Measurements from ENCODE around the gene FAM241A. TPM values are rescaled to one million over a fixed set of nuclear protein-coding genes. Genes with fewer than 3 reads are reported as not detected.

FAM241A gene
- total and polyA plus RNA-seq, 2 of the 13 experiments (the other 11 are each of a cell fraction or from before 2014, with no cell fraction given), result 0.61 to 0.69 TPM

DNA sequence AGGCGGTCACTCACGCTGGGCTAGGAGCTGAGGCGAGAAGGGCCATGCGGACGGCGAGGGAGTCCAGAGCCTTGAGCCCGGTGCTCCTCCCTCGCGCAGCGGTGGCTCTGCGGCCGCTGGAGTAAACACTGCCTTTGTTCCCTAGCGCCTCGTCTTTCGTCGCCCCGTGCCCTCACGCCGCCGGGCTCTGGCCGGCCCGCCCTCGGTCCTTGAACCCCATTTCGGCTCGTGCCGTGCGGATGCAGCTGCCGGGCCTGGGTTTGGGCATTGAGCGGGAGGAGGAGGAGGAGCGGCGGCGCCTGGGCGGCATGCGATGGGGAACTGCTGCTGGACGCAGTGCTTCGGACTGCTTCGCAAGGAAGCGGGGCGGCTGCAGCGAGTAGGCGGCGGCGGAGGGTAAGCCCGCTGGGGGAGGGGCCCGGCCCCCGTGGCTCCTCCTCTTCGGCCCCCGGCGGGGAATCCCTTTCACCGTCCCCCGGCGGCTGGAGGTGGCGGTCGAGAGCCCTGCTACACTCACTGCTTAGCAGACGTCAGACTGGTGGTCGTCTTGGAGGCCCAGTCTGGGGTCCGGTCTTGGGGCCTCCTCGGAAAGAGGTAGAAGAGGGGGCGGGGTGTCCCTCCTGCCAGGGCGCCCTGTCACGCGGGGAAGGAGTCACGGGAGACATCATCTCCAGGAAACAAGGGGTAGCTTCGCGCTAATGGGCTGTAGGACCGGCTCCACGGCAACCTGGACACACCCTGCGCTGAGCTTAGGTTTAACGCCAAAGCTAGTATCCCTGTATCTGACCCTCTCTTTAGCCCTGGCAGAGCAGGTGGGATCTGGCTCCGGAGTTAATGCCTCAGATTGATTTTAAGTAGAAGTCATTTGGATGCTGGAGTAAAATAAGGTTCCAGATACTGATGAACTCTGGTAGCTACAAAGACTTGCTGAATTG, 86.8 kb downstream of the FAM241A start, which contains the start of gene AP1AR (continued):
- TF ChIP-seq ZNF251 (CRISPR knock-in tag; IDR thresholded peaks at IDR 0.05) (0 out of 2 replicates have a peak, but pooled peaks have one; percentile 79), PCBP1 (IDR thresholded peaks at IDR 0.05; ENCODE audit: borderline replicate concordance, low read depth, low read length) (0 out of 2 replicates have a peak, but pooled peaks have one; percentile 56), ZNF7 (CRISPR knock-in tag; IDR thresholded peaks at IDR 0.05) (no peak), CBX1 (IDR thresholded peaks at IDR 0.05; ENCODE audit: low read depth) (peak; percentile 88), NBN (conservative IDR thresholded peaks at IDR 0.05) (no peak), STAT5B (CRISPR knock-in tag; IDR thresholded peaks at IDR 0.05) (no peak), ZNF3 (CRISPR knock-in tag; IDR thresholded peaks at IDR 0.05) (no peak), SATB2 (CRISPR knock-in tag; IDR thresholded peaks at IDR 0.05) (no peak), ZFP36L2 (CRISPR knock-in tag; IDR thresholded peaks at IDR 0.05) (0 out of 2 replicates have a peak, but pooled peaks have one; percentile 52), SRSF4 (IDR thresholded peaks at IDR 0.05; ENCODE audit: low read depth, low read length, poor library complexity, severe bottlenecking) (no peak), ZC3H13 (CRISPR knock-in tag; IDR thresholded peaks at IDR 0.05) (peak; percentile 57)
- TF ChIP-seq, protein P1, sequence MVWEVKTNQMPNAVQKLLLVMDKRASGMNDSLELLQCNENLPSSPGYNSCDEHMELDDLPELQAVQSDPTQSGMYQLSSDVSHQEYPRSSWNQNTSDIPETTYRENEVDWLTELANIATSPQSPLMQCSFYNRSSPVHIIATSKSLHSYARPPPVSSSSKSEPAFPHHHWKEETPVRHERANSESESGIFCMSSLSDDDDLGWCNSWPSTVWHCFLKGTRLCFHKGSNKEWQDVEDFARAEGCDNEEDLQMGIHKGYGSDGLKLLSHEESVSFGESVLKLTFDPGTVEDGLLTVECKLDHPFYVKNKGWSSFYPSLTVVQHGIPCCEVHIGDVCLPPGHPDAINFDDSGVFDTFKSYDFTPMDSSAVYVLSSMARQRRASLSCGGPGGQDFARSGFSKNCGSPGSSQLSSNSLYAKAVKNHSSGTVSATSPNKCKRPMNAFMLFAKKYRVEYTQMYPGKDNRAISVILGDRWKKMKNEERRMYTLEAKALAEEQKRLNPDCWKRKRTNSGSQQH (CRISPR knock-in tag; IDR thresholded peaks at IDR 0.05; ENCODE audit: low read depth), result peak; percentile 74; the same call in 1 of the 2 replicates
- TF ChIP-seq, protein P2, sequence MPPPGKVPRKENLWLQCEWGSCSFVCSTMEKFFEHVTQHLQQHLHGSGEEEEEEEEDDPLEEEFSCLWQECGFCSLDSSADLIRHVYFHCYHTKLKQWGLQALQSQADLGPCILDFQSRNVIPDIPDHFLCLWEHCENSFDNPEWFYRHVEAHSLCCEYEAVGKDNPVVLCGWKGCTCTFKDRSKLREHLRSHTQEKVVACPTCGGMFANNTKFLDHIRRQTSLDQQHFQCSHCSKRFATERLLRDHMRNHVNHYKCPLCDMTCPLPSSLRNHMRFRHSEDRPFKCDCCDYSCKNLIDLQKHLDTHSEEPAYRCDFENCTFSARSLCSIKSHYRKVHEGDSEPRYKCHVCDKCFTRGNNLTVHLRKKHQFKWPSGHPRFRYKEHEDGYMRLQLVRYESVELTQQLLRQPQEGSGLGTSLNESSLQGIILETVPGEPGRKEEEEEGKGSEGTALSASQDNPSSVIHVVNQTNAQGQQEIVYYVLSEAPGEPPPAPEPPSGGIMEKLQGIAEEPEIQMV (CRISPR knock-in tag; IDR thresholded peaks at IDR 0.05; ENCODE audit: low read depth), result peak; percentile 74
- TF ChIP-seq, protein P3, sequence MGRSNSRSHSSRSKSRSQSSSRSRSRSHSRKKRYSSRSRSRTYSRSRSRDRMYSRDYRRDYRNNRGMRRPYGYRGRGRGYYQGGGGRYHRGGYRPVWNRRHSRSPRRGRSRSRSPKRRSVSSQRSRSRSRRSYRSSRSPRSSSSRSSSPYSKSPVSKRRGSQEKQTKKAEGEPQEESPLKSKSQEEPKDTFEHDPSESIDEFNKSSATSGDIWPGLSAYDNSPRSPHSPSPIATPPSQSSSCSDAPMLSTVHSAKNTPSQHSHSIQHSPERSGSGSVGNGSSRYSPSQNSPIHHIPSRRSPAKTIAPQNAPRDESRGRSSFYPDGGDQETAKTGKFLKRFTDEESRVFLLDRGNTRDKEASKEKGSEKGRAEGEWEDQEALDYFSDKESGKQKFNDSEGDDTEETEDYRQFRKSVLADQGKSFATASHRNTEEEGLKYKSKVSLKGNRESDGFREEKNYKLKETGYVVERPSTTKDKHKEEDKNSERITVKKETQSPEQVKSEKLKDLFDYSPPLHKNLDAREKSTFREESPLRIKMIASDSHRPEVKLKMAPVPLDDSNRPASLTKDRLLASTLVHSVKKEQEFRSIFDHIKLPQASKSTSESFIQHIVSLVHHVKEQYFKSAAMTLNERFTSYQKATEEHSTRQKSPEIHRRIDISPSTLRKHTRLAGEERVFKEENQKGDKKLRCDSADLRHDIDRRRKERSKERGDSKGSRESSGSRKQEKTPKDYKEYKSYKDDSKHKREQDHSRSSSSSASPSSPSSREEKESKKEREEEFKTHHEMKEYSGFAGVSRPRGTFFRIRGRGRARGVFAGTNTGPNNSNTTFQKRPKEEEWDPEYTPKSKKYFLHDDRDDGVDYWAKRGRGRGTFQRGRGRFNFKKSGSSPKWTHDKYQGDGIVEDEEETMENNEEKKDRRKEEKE (IDR thresholded peaks at IDR 0.05), result no peak
- TF ChIP-seq, protein P4, sequence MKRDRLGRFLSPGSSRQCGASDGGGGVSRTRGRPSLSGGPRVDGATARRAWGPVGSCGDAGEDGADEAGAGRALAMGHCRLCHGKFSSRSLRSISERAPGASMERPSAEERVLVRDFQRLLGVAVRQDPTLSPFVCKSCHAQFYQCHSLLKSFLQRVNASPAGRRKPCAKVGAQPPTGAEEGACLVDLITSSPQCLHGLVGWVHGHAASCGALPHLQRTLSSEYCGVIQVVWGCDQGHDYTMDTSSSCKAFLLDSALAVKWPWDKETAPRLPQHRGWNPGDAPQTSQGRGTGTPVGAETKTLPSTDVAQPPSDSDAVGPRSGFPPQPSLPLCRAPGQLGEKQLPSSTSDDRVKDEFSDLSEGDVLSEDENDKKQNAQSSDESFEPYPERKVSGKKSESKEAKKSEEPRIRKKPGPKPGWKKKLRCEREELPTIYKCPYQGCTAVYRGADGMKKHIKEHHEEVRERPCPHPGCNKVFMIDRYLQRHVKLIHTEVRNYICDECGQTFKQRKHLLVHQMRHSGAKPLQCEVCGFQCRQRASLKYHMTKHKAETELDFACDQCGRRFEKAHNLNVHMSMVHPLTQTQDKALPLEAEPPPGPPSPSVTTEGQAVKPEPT (CRISPR knock-in tag; IDR thresholded peaks at IDR 0.05; ENCODE audit: low read depth), result no peak; the same call in 1 of the 2 replicates
- TF ChIP-seq, protein P5, sequence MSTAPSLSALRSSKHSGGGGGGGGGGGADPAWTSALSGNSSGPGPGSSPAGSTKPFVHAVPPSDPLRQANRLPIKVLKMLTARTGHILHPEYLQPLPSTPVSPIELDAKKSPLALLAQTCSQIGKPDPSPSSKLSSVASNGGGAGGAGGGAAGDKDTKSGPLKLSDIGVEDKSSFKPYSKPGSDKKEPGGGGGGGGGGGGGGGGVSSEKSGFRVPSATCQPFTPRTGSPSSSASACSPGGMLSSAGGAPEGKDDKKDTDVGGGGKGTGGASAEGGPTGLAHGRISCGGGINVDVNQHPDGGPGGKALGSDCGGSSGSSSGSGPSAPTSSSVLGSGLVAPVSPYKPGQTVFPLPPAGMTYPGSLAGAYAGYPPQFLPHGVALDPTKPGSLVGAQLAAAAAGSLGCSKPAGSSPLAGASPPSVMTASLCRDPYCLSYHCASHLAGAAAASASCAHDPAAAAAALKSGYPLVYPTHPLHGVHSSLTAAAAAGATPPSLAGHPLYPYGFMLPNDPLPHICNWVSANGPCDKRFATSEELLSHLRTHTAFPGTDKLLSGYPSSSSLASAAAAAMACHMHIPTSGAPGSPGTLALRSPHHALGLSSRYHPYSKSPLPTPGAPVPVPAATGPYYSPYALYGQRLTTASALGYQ (CRISPR knock-in tag; IDR thresholded peaks at IDR 0.05), result no peak
- TF ChIP-seq, protein P6, sequence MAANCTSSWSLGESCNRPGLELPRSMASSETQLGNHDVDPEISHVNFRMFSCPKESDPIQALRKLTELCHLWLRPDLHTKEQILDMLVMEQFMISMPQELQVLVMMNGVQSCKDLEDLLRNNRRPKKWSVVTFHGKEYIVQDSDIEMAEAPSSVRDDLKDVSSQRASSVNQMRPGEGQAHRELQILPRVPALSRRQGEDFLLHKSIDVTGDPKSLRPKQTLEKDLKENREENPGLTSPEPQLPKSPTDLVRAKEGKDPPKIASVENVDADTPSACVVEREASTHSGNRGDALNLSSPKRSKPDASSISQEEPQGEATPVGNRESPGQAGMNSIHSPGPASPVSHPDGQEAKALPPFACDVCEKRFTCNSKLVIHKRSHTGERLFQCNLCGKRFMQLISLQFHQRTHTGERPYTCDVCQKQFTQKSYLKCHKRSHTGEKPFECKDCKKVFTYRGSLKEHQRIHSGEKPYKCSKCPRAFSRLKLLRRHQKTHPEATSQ (CRISPR knock-in tag; IDR thresholded peaks at IDR 0.05; ENCODE audit: borderline replicate concordance), result peak; percentile 0; the same call in 1 of the 2 replicates

Measured in HepG2 (cell line).